HepG2 (cell line): ENCODE measurements around the gene ECD. TPM values are rescaled to one million over a fixed set of nuclear protein-coding genes. Genes with fewer than 3 reads are reported as not detected.

Source experiments
- AKNA ChIP-seq: sonication (generic); formaldehyde crosslinking; IDR thresholded peaks from 2 replicates; pipeline ENCODE4 v1.4.0; 2020; ENCODE audit warnings: missing genetic modification reagents, borderline replicate concordance
- CREB1 ChIP-seq, 2 experiments: fragments of 450-650 bp in 1 of 2; IDR thresholded peaks; 2 replicates each; pipeline ENCODE4 v1.6.1; 2016 to 2017; ENCODE audit warnings: control low read depth in 1 of 2, mild to moderate bottlenecking in 1 of 2, missing compliant biosample characterization in 1 of 2, missing genetic modification characterization in 1 of 2
- ELF1 ChIP-seq: sonication (generic); formaldehyde crosslinking; IDR thresholded peaks from 2 replicates; pipeline ENCODE4 v1.4.0; 2020; ENCODE audit warnings: missing genetic modification reagents
- ETS1 ChIP-seq: sonication (generic); formaldehyde crosslinking; IDR thresholded peaks from 2 replicates; pipeline ENCODE4 v1.4.0; 2020; ENCODE audit warnings: missing genetic modification reagents
- HDAC6 ChIP-seq: fragments of 200-600 bp; sonication (generic); IDR thresholded peaks from 2 replicates; pipeline ENCODE4 v1.7.0; 2017; ENCODE audit warnings: mild to moderate bottlenecking, antibody characterized with exemption, low read length, low read depth
- JUNB ChIP-seq: sonication (generic); formaldehyde crosslinking; IDR thresholded peaks from 2 replicates; pipeline ENCODE4 v1.8.0; 2022; ENCODE audit warnings: missing genetic modification reagents, mild to moderate bottlenecking, borderline replicate concordance
- LRRFIP1 ChIP-seq: sonication (generic); formaldehyde crosslinking; conservative IDR thresholded peaks from 2 replicates; pipeline ENCODE4 v1.4.0; 2020; ENCODE audit warnings: missing genetic modification reagents
- MLX ChIP-seq: IDR thresholded peaks from 2 replicates; pipeline ENCODE4 v1.6.1; 2016
- SOX13 ChIP-seq, 3 experiments: fragments of 450-650 bp in 1 of 3; sonication (generic) in 1 of 3; formaldehyde crosslinking in 1 of 3; IDR thresholded peaks in 2 of 3; conservative IDR thresholded peaks in 1 of 3; 2 replicates each; pipeline versions ENCODE4 v1.5.0 to v1.6.1; 2016 to 2020; ENCODE audit warnings: antibody characterized with exemption in 1 of 3, mild to moderate bottlenecking in 1 of 3, missing compliant biosample characterization in 1 of 3, missing genetic modification reagents in 1 of 3, moderate library complexity in 1 of 3
- SUZ12 ChIP-seq: fragments of 150-350 bp; IDR thresholded peaks from 2 replicates; pipeline ENCODE4 v1.6.1; 2014; ENCODE audit warnings: low read depth, low read length
- TAF1 ChIP-seq: sonication (generic); formaldehyde crosslinking; IDR thresholded peaks from 2 replicates; pipeline ENCODE4 v1.4.0; 2020; ENCODE audit warnings: missing genetic modification reagents
- TOPORS ChIP-seq: sonication (generic); formaldehyde crosslinking; IDR thresholded peaks from 2 replicates; pipeline ENCODE4 v1.8.0; 2023; ENCODE audit warnings: mild to moderate bottlenecking, missing genetic modification reagents
- ZNF264 ChIP-seq: sonication (generic); formaldehyde crosslinking; IDR thresholded peaks from 2 replicates; pipeline ENCODE4 v1.4.0; 2020; ENCODE audit warnings: missing genetic modification reagents
- ZNF546 ChIP-seq: sonication (generic); formaldehyde crosslinking; conservative IDR thresholded peaks from 2 replicates; pipeline ENCODE4 v1.8.1; 2023; ENCODE audit warnings: mild to moderate bottlenecking, missing genetic modification reagents
- ZNF644 ChIP-seq: IDR thresholded peaks from 2 replicates; pipeline ENCODE4 v1.6.1; 2016; ENCODE audit warnings: low read depth
- ZNF660 ChIP-seq: sonication (generic); formaldehyde crosslinking; IDR thresholded peaks from 2 replicates; pipeline ENCODE4 v1.5.1; 2020; ENCODE audit warnings: mild to moderate bottlenecking, low read depth, missing genetic modification reagents, borderline replicate concordance
- ZNF766 ChIP-seq: sonication (generic); formaldehyde crosslinking; IDR thresholded peaks from 2 replicates; pipeline ENCODE4 v1.5.0; 2020; ENCODE audit warnings: missing genetic modification reagents, borderline replicate concordance
- polyA plus RNA-seq, 8 experiments: library from polyadenylated mRNA; depleted of rRNA in 3 of 8; stranded (reverse) in 7 of 8; unstranded in 1 of 8; fragments of >200 nt; fragmentation: Illumina TruSeq in 4 of 8; extraction: Trizol in 4 of 8; gene quantifications; 2 replicates each; pipeline versions ENCODE4 v1.2.1 to v1.2.3, GENCODE V29; 2011 to 2016; ENCODE audit warnings: low read depth in 4 of 8, missing spikeins in 1 of 8, mixed read lengths in 1 of 8; ENCODE audit not compliant: insufficient read depth in 1 of 8
- total RNA-seq, 5 experiments: library from RNA; depleted of rRNA; stranded (reverse); fragments of >200 nt; fragmentation: Illumina TruSeq; extraction: Trizol; gene quantifications; 2 replicates each; pipeline ENCODE4 v1.2.3, GENCODE V29; 2016; ENCODE audit warnings: low read depth in 1 of 5

ECD gene
- total and polyA plus RNA-seq, 2 of the 13 experiments (the other 11 are each of a cell fraction or from before 2014, with no cell fraction given), result 21.5 to 27.6 TPM

GRCh38 chr10:73096449-73097304 lies 71.1 kb downstream of the ECD start, which contains the start of gene P4HA1 (continued):
- TF ChIP-seq SUZ12 (no peak), JUNB (CRISPR knock-in tag) (no peak; the same call in 1 of the 2 replicates), TAF1 (CRISPR knock-in tag) (peak; percentile 97), ZNF264 (CRISPR knock-in tag) (peak; percentile 97), ZNF766 (CRISPR knock-in tag) (peak; percentile 61; the same call in 1 of the 2 replicates), ETS1 (CRISPR knock-in tag) (peak; percentile 76; the same call in 1 of the 2 replicates), LRRFIP1 (CRISPR knock-in tag) (no peak), HDAC6 (no peak), ZNF644 (CRISPR knock-in tag) (no peak), ZNF660 (peak; percentile 64; the same call in 1 of the 2 replicates), AKNA (CRISPR knock-in tag) (peak; percentile 32; the same call in 1 of the 2 replicates), ELF1 (CRISPR knock-in tag) (peak; percentile 63), SOX13 (IDR thresholded peaks at IDR 0.05) (peak; percentile 43; the same call in 1 of the 2 replicates), SOX13 (CRISPR knock-in tag; conservative IDR thresholded peaks at IDR 0.05 in 1 of 2, IDR thresholded peaks at IDR 0.05 in 1 of 2) (peak in 1 of 2 experiments; percentile 52; a peak in 1 of 4 replicates), ZNF546 (CRISPR knock-in tag) (no peak), CREB1 (IDR thresholded peaks at IDR 0.05) (peak; percentile 2; the same call in 1 of the 2 replicates), CREB1 (CRISPR knock-in tag; IDR thresholded peaks at IDR 0.05) (peak; percentile 54), TOPORS (CRISPR knock-in tag) (peak; percentile 82; the same call in 1 of the 2 replicates), MLX (peak; percentile 87)
